ENCODE measurements around the gene CLEC1A.

DNA sequence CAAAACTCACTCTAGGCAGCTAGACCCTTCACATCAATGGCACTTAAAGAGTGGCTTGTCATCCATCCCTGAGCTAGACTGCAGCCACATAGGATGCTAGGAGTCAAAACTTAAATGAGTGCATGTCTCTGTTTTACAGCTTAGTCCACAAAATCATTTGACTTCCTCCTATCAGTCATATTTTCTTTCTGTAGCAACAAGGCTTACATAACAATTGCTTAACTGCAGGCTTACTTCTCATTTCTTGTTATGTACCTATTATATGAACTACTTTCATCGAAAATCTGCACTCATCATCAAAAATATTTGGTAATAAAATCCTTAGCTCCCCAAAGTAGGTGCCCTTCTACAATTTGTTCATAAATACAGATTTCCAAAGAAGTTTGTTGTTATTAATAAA is 30.1 kb downstream of the CLEC1A start:
- TF ChIP-seq, protein P1, sequence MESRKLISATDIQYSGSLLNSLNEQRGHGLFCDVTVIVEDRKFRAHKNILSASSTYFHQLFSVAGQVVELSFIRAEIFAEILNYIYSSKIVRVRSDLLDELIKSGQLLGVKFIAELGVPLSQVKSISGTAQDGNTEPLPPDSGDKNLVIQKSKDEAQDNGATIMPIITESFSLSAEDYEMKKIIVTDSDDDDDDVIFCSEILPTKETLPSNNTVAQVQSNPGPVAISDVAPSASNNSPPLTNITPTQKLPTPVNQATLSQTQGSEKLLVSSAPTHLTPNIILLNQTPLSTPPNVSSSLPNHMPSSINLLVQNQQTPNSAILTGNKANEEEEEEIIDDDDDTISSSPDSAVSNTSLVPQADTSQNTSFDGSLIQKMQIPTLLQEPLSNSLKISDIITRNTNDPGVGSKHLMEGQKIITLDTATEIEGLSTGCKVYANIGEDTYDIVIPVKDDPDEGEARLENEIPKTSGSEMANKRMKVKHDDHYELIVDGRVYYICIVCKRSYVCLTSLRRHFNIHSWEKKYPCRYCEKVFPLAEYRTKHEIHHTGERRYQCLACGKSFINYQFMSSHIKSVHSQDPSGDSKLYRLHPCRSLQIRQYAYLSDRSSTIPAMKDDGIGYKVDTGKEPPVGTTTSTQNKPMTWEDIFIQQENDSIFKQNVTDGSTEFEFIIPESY (IDR thresholded peaks at IDR 0.05; ENCODE audit: extremely low read depth, insufficient replicate concordance, low read length): no peak
- TF ChIP-seq ZNF274 (IDR thresholded peaks at IDR 0.05; ENCODE audit: low read depth, low read length) (no peak), EGR1 (IDR thresholded peaks at IDR 0.05; ENCODE audit: low read depth) (no peak), JUND (IDR thresholded peaks at IDR 0.05) (no peak), ZFX (IDR thresholded peaks at IDR 0.05) (no peak), REST (IDR thresholded peaks at IDR 0.05; ENCODE audit: low read depth) (no peak), RAD21 (IDR thresholded peaks at IDR 0.05; ENCODE audit: low read depth) (no peak)
- TF ChIP-seq, protein P2, sequence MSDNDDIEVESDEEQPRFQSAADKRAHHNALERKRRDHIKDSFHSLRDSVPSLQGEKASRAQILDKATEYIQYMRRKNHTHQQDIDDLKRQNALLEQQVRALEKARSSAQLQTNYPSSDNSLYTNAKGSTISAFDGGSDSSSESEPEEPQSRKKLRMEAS (IDR thresholded peaks at IDR 0.05): no peak
- TF ChIP-seq, protein P3, sequence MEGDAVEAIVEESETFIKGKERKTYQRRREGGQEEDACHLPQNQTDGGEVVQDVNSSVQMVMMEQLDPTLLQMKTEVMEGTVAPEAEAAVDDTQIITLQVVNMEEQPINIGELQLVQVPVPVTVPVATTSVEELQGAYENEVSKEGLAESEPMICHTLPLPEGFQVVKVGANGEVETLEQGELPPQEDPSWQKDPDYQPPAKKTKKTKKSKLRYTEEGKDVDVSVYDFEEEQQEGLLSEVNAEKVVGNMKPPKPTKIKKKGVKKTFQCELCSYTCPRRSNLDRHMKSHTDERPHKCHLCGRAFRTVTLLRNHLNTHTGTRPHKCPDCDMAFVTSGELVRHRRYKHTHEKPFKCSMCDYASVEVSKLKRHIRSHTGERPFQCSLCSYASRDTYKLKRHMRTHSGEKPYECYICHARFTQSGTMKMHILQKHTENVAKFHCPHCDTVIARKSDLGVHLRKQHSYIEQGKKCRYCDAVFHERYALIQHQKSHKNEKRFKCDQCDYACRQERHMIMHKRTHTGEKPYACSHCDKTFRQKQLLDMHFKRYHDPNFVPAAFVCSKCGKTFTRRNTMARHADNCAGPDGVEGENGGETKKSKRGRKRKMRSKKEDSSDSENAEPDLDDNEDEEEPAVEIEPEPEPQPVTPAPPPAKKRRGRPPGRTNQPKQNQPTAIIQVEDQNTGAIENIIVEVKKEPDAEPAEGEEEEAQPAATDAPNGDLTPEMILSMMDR (IDR thresholded peaks at IDR 0.05 in 2 of 3, conservative IDR thresholded peaks at IDR 0.05 in 1 of 3; ENCODE audit: borderline replicate concordance in 1 of 3, insufficient read depth in 1 of 3, low read depth in 2 of 3, low read length in 2 of 3): no peak
